ENCODE data around the gene SLC38A3. TPM values are rescaled to one million over a fixed set of nuclear protein-coding genes. Genes with fewer than 3 reads are reported as not detected.

Gene SLC38A3
- total and polyA plus RNA-seq, 2 donors (not counting 3 experiments of a cell fraction or from before 2014, with no cell fraction given): 0.60 to 1.1 TPM

DNA sequence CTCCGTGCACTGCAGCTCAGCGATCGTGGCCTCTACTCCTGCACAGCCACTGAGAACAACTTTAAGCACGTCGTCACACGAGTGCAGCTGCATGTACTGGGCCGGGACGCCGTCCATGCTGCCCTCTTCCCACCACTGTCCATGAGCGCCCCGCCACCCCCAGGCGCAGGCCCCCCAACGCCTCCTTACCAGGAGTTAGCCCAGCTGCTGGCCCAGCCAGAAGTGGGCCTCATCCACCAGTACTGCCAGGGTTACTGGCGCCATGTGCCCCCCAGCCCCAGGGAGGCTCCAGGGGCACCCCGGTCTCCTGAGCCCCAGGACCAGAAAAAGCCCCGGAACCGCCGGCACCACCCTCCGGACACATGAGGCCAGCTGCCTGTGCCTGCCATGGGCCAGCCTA lies 17.3 kb upstream of the SLC38A3 start:
- H3K9ac ChIP-seq (replicated peaks; ENCODE audit: extremely low read depth, insufficient read depth, low read length): no peak overlapping the region
- H3K36me3 ChIP-seq (ENCODE audit: control insufficient read depth in 2 of 2, extremely low read depth in 1 of 2, insufficient read depth in 2 of 2, low read length in 2 of 2): peaks cover 0 to 41% of the 10 kb centered on the region in 2 experiments
- TF ChIP-seq EZH2 (IDR thresholded peaks at IDR 0.05; ENCODE audit: borderline replicate concordance, low read depth, low read length, severe bottlenecking) (no peak), MYC (IDR thresholded peaks at IDR 0.05; ENCODE audit: low read depth, low read length) (no peak), JUN (IDR thresholded peaks at IDR 0.05; ENCODE audit: borderline replicate concordance, insufficient read depth, insufficient read length, low read depth) (no peak), GATA2 (IDR thresholded peaks at IDR 0.05; ENCODE audit: insufficient read depth, insufficient read length, low read depth, low read length) (no peak)
- TF ChIP-seq, protein P1, sequence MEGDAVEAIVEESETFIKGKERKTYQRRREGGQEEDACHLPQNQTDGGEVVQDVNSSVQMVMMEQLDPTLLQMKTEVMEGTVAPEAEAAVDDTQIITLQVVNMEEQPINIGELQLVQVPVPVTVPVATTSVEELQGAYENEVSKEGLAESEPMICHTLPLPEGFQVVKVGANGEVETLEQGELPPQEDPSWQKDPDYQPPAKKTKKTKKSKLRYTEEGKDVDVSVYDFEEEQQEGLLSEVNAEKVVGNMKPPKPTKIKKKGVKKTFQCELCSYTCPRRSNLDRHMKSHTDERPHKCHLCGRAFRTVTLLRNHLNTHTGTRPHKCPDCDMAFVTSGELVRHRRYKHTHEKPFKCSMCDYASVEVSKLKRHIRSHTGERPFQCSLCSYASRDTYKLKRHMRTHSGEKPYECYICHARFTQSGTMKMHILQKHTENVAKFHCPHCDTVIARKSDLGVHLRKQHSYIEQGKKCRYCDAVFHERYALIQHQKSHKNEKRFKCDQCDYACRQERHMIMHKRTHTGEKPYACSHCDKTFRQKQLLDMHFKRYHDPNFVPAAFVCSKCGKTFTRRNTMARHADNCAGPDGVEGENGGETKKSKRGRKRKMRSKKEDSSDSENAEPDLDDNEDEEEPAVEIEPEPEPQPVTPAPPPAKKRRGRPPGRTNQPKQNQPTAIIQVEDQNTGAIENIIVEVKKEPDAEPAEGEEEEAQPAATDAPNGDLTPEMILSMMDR (IDR thresholded peaks at IDR 0.05; ENCODE audit: extremely low read depth in 1 of 2, insufficient read depth in 1 of 2, low read depth in 1 of 2, low read length in 2 of 2): no peak
- no peak for DNase-seq (ENCODE audit: low read depth, low spot score)
- H3K27ac ChIP-seq (ENCODE audit: insufficient read depth, low read depth, low read length): no peak overlapping the region
- no peak overlapping the region for H3K4me3 ChIP-seq (replicated peaks in 1 of 3; ENCODE audit: insufficient read depth in 1 of 3, low read depth in 1 of 3, low read length in 3 of 3)
- no TSS peak for BruUV-seq (replicated peaks)
- H3K9me3 ChIP-seq (replicated peaks; ENCODE audit: control insufficient read depth, insufficient read depth, low read length): no peaks in the 10 kb centered on the region
- intact Hi-C loops (cut with micrococcal nuclease) (loop anchor here (2.0 to 5.0 kb wide), 2 partner anchors 17 to 50 kb away; no protein-coding TSS in a partner anchor), dilution Hi-C loops (cut with MboI; ENCODE audit: extremely low pct_ligation_motif_present, low sequenced_read_pairs) (loop anchor here (10.0 kb wide), 1 partner anchor 73 kb away; no protein-coding TSS in a partner anchor)
- H2AFZ ChIP-seq (ENCODE audit: low read depth, low read length): no peak overlapping the region
- no peak overlapping the region for H3K4me2 ChIP-seq (ENCODE audit: insufficient read depth, low read length)
- H3K79me2 ChIP-seq (ENCODE audit: control insufficient read depth, insufficient read depth, low read length): no peaks in the 10 kb centered on the region
- peaks cover 5% of the 10 kb centered on the region for H3K4me1 ChIP-seq (ENCODE audit: control insufficient read depth, extremely low read depth, insufficient read depth, low read length)
- no peak for FAIRE-seq
- CTCF ChIA-PET: interaction anchor here (1.2 to 12.0 kb wide), 4 partner anchors 8 to 66 kb away, joined by 3 to 177 read pairs (median 20); no protein-coding TSS in a partner anchor
- POLR2A ChIA-PET: interaction anchor here (0.6 kb wide), 1 partner anchor 63 kb away, joined by 4 read pairs; no protein-coding TSS in a partner anchor
- H3K9me1 ChIP-seq (replicated peaks; ENCODE audit: control insufficient read depth, extremely low read depth, insufficient read depth, low read length): no peaks in the 10 kb centered on the region
- no peaks in the 10 kb centered on the region for H4K20me1 ChIP-seq (replicated peaks; ENCODE audit: control insufficient read depth, extremely low read depth, insufficient read depth, low read length)
- no peaks in the 10 kb centered on the region for H3K27me3 ChIP-seq (ENCODE audit: control insufficient read depth in 2 of 2, insufficient read depth in 2 of 2, low read length in 2 of 2)
